ENCODE results near the gene CHURC1. TPM values are rescaled to one million over a fixed set of nuclear protein-coding genes. Genes with fewer than 3 reads are reported as not detected.

The CHURC1 gene
- total and polyA plus RNA-seq, 4 donors = 75.6 to 106 (median 78.4) TPM

GRCh38 chr14:64945431-64946178 lies 31.4 kb downstream of the CHURC1 start:
- no peaks in the 10 kb centered on the region for H3K4me1 ChIP-seq (ENCODE audit: control insufficient read depth in 1 of 2, insufficient read depth in 2 of 2, low read length in 2 of 2)
- peaks cover 0 to 1% of the 10 kb centered on the region in 2 donors for H3K36me3 ChIP-seq (ENCODE audit: control insufficient read depth in 1 of 2, insufficient read depth in 2 of 2, low read length in 1 of 2)
- H3K9me3 ChIP-seq (ENCODE audit: control insufficient read depth, low read length) = no peaks in the 10 kb centered on the region
- ATAC-seq (ENCODE audit: low FRiP score) (no peak), DNase-seq (no peak)
- 86% methylated on average over 12 of the region's 12 CpGs for WGBS, 2 donors
- H3K27ac ChIP-seq (ENCODE audit: low read depth in 1 of 2, low read length in 2 of 2) = no peak overlapping the region
- H3K27me3 ChIP-seq (ENCODE audit: control insufficient read depth in 1 of 2, insufficient read depth in 2 of 2, low read length in 1 of 2) = no peaks in the 10 kb centered on the region
- intact Hi-C loops (cut with DNase I) = no loop called here
- H3K4me3 ChIP-seq (ENCODE audit: low read length in 2 of 2) = no peak overlapping the region

GRCh38 chr14:64946310-64947045 lies 32.2 kb downstream of the CHURC1 start:
- H3K9me3 ChIP-seq (ENCODE audit: control insufficient read depth, low read length) = no peaks in the 10 kb centered on the region
- no peak overlapping the region for H3K4me3 ChIP-seq (ENCODE audit: low read length in 2 of 2)
- ATAC-seq (ENCODE audit: low FRiP score) = no peak
- H3K36me3 ChIP-seq (ENCODE audit: control insufficient read depth in 1 of 2, insufficient read depth in 2 of 2, low read length in 1 of 2) = no peaks in the 10 kb centered on the region
- no peak overlapping the region for H3K27ac ChIP-seq (ENCODE audit: low read depth in 1 of 2, low read length in 2 of 2)
- no peaks in the 10 kb centered on the region for H3K4me1 ChIP-seq (ENCODE audit: control insufficient read depth in 1 of 2, insufficient read depth in 2 of 2, low read length in 2 of 2)
- WGBS, 2 donors = 76 to 91% methylated on average over 6 of the region's 6 CpGs
- intact Hi-C loops (cut with DNase I) = no loop called here
- no peak for DNase-seq
- H3K27me3 ChIP-seq (ENCODE audit: control insufficient read depth in 1 of 2, insufficient read depth in 2 of 2, low read length in 1 of 2) = no peaks in the 10 kb centered on the region

GRCh38 chr14:64947710-64948611 lies 33.7 kb downstream of the CHURC1 start:
- no peak for ATAC-seq (ENCODE audit: low FRiP score)
- peak in 1 of 2 donors; percentile 62 for DNase-seq
- Histone ChIP-seq H3K27me3 (ENCODE audit: control insufficient read depth in 1 of 2, insufficient read depth in 2 of 2, low read length in 1 of 2) (no peaks in the 10 kb centered on the region), H3K9me3 (ENCODE audit: control insufficient read depth, low read length) (no peaks in the 10 kb centered on the region), H3K4me1 (ENCODE audit: control insufficient read depth in 1 of 2, insufficient read depth in 2 of 2, low read length in 2 of 2) (peaks cover 0 to 3% of the 10 kb centered on the region in 2 donors), H3K36me3 (ENCODE audit: control insufficient read depth in 1 of 2, insufficient read depth in 2 of 2, low read length in 1 of 2) (no peaks in the 10 kb centered on the region), H3K27ac (ENCODE audit: low read depth in 1 of 2, low read length in 2 of 2) (no peak overlapping the region), H3K4me3 (ENCODE audit: low read length in 2 of 2) (no peak overlapping the region)
- intact Hi-C loops (cut with DNase I) = no loop called here
- WGBS, 2 donors = 65 to 69% methylated on average over 25 to 28 of the region's 28 CpGs

GRCh38 chr14:64948612-64949210 lies 34.5 kb downstream of the CHURC1 start:
- no peak overlapping the region for H3K4me3 ChIP-seq (ENCODE audit: low read length in 2 of 2)
- H3K27ac ChIP-seq (ENCODE audit: low read depth in 1 of 2, low read length in 2 of 2) = no peak overlapping the region
- DNase-seq (no peak), ATAC-seq (ENCODE audit: low FRiP score) (no peak)
- H3K27me3 ChIP-seq (ENCODE audit: control insufficient read depth in 1 of 2, insufficient read depth in 2 of 2, low read length in 1 of 2) = no peaks in the 10 kb centered on the region
- intact Hi-C loops (cut with DNase I) = no loop called here
- peaks cover 0 to 5% of the 10 kb centered on the region in 2 donors for H3K4me1 ChIP-seq (ENCODE audit: control insufficient read depth in 1 of 2, insufficient read depth in 2 of 2, low read length in 2 of 2)
- H3K9me3 ChIP-seq (ENCODE audit: control insufficient read depth, low read length) = no peaks in the 10 kb centered on the region
- 79 to 87% methylated on average over 8 of the region's 8 CpGs for WGBS, 2 donors
- H3K36me3 ChIP-seq (ENCODE audit: control insufficient read depth in 1 of 2, insufficient read depth in 2 of 2, low read length in 1 of 2) = no peaks in the 10 kb centered on the region

- ATAC-seq (ENCODE audit: low FRiP score) (no peak), DNase-seq (no peak)
- intact Hi-C loops (cut with DNase I) = no loop called here
- 91 to 93% methylated on average over 8 of the region's 8 CpGs for WGBS, 2 donors
- Histone ChIP-seq H3K9me3 (ENCODE audit: control insufficient read depth, low read length) (no peaks in the 10 kb centered on the region), H3K27me3 (ENCODE audit: control insufficient read depth in 1 of 2, insufficient read depth in 2 of 2, low read length in 1 of 2) (no peaks in the 10 kb centered on the region), H3K36me3 (ENCODE audit: control insufficient read depth in 1 of 2, insufficient read depth in 2 of 2, low read length in 1 of 2) (no peaks in the 10 kb centered on the region), H3K4me3 (ENCODE audit: low read length in 2 of 2) (no peak overlapping the region), H3K27ac (ENCODE audit: low read depth in 1 of 2, low read length in 2 of 2) (no peak overlapping the region), H3K4me1 (ENCODE audit: control insufficient read depth in 1 of 2, insufficient read depth in 2 of 2, low read length in 2 of 2) (peaks cover 0 to 5% of the 10 kb centered on the region in 2 donors)
Measured at GRCh38 chr14:64950889-64951288, 36.6 kb downstream of the CHURC1 start.

- intact Hi-C loops (cut with DNase I) = no loop called here
- Histone ChIP-seq H3K36me3 (ENCODE audit: control insufficient read depth in 1 of 2, insufficient read depth in 2 of 2, low read length in 1 of 2) (no peaks in the 10 kb centered on the region), H3K4me3 (ENCODE audit: low read length in 2 of 2) (no peak overlapping the region), H3K9me3 (ENCODE audit: control insufficient read depth, low read length) (no peaks in the 10 kb centered on the region), H3K4me1 (ENCODE audit: control insufficient read depth in 1 of 2, insufficient read depth in 2 of 2, low read length in 2 of 2) (peaks cover 0 to 5% of the 10 kb centered on the region in 2 donors), H3K27me3 (ENCODE audit: control insufficient read depth in 1 of 2, insufficient read depth in 2 of 2, low read length in 1 of 2) (no peaks in the 10 kb centered on the region), H3K27ac (ENCODE audit: low read depth in 1 of 2, low read length in 2 of 2) (no peak overlapping the region)
- ATAC-seq (ENCODE audit: low FRiP score) (peak; percentile 3), DNase-seq (no peak)
- 93 to 95% methylated on average over 8 of the region's 8 CpGs for WGBS, 2 donors
Measured at GRCh38 chr14:64951291-64951690, 37.0 kb downstream of the CHURC1 start.

GRCh38 chr14:64951724-64952123 lies 37.5 kb downstream of the CHURC1 start:
- ATAC-seq (ENCODE audit: low FRiP score) (peak; percentile 78), DNase-seq (peak in 1 of 2 donors; percentile 68)
- intact Hi-C loops (cut with DNase I) = no loop called here
- H3K27ac ChIP-seq (ENCODE audit: low read depth in 1 of 2, low read length in 2 of 2) = no peak overlapping the region
- H3K27me3 ChIP-seq (ENCODE audit: control insufficient read depth in 1 of 2, insufficient read depth in 2 of 2, low read length in 1 of 2) = no peaks in the 10 kb centered on the region
- peaks cover 0 to 5% of the 10 kb centered on the region in 2 donors for H3K4me1 ChIP-seq (ENCODE audit: control insufficient read depth in 1 of 2, insufficient read depth in 2 of 2, low read length in 2 of 2)
- H3K9me3 ChIP-seq (ENCODE audit: control insufficient read depth, low read length) = no peaks in the 10 kb centered on the region
- H3K4me3 ChIP-seq (ENCODE audit: low read length in 2 of 2) = no peak overlapping the region
- no peaks in the 10 kb centered on the region for H3K36me3 ChIP-seq (ENCODE audit: control insufficient read depth in 1 of 2, insufficient read depth in 2 of 2, low read length in 1 of 2)

GRCh38 chr14:64952598-64953309 lies 38.5 kb downstream of the CHURC1 start:
- Histone ChIP-seq H3K36me3 (ENCODE audit: control insufficient read depth in 1 of 2, insufficient read depth in 2 of 2, low read length in 1 of 2) (no peaks in the 10 kb centered on the region), H3K27me3 (ENCODE audit: control insufficient read depth in 1 of 2, insufficient read depth in 2 of 2, low read length in 1 of 2) (no peaks in the 10 kb centered on the region), H3K4me1 (ENCODE audit: control insufficient read depth in 1 of 2, insufficient read depth in 2 of 2, low read length in 2 of 2) (peaks cover 0 to 5% of the 10 kb centered on the region in 2 donors), H3K9me3 (ENCODE audit: control insufficient read depth, low read length) (no peaks in the 10 kb centered on the region), H3K4me3 (ENCODE audit: low read length in 2 of 2) (no peak overlapping the region), H3K27ac (ENCODE audit: low read depth in 1 of 2, low read length in 2 of 2) (no peak overlapping the region)
- no peak for ATAC-seq (ENCODE audit: low FRiP score)
- intact Hi-C loops (cut with DNase I) = no loop called here
- WGBS, 2 donors = 59 to 60% methylated on average over 7 of the region's 7 CpGs
- DNase-seq = no peak
